Measurements from ENCODE around the gene R3HCC1L. TPM values are rescaled to one million over a fixed set of nuclear protein-coding genes. Genes with fewer than 3 reads are reported as not detected.

The R3HCC1L gene
- total RNA-seq, 2 donors from 2014 or later, result 12.3 to 14.3 TPM

GRCh38 chr10:98090822-98091221 is 43.6 kb upstream of the R3HCC1L start:
- Histone ChIP-seq H3K27me3 (replicated peaks; ENCODE audit: insufficient read depth) (no peaks in the 10 kb centered on the region), H3K9me3 (no peaks in the 10 kb centered on the region), H3K36me3 (no peaks in the 10 kb centered on the region), H3K4me1 (ENCODE audit: control insufficient read depth in 1 of 2, low read depth in 2 of 2) (no peaks in the 10 kb centered on the region), H3K4me3 (no peak overlapping the region), H3K27ac (no peak overlapping the region)
- DNase-seq (ENCODE audit: low spot score), result no peak
- ATAC-seq (ENCODE audit: insufficient number of reproducible peaks, low FRiP score, low read depth), result no peak
- no peak for TF ChIP-seq CTCF (IDR thresholded peaks at IDR 0.05)

- no peak for ATAC-seq (ENCODE audit: insufficient number of reproducible peaks, low FRiP score, low read depth)
These were observed 38.1 kb upstream of the R3HCC1L start for GRCh38 chr10:98096316-98096715.

GRCh38 chr10:98096731-98097130 is 37.7 kb upstream of the R3HCC1L start:
- H3K27ac ChIP-seq, result no peak overlapping the region
- no peak for TF ChIP-seq CTCF (IDR thresholded peaks at IDR 0.05)
- no peaks in the 10 kb centered on the region for H3K9me3 ChIP-seq
- H3K27me3 ChIP-seq (replicated peaks; ENCODE audit: insufficient read depth), result no peaks in the 10 kb centered on the region
- ATAC-seq (ENCODE audit: insufficient number of reproducible peaks, low FRiP score, low read depth), result no peak
- no peak for DNase-seq (ENCODE audit: low spot score)
- no peak overlapping the region for H3K4me3 ChIP-seq
- no peaks in the 10 kb centered on the region for H3K36me3 ChIP-seq
- H3K4me1 ChIP-seq (ENCODE audit: control insufficient read depth in 1 of 2, low read depth in 2 of 2), result no peaks in the 10 kb centered on the region

More at GRCh38 chr10:98096316-98096715, 38.1 kb upstream of the R3HCC1L start:
- no peak for DNase-seq (ENCODE audit: low spot score)
- Histone ChIP-seq H3K27ac (no peak overlapping the region), H3K4me1 (ENCODE audit: control insufficient read depth in 1 of 2, low read depth in 2 of 2) (no peaks in the 10 kb centered on the region), H3K9me3 (no peaks in the 10 kb centered on the region), H3K4me3 (no peak overlapping the region), H3K27me3 (replicated peaks; ENCODE audit: insufficient read depth) (no peaks in the 10 kb centered on the region), H3K36me3 (no peaks in the 10 kb centered on the region)
- no peak for TF ChIP-seq CTCF (IDR thresholded peaks at IDR 0.05)

- no peaks in the 10 kb centered on the region for H3K27me3 ChIP-seq (replicated peaks; ENCODE audit: insufficient read depth)
- no peak for TF ChIP-seq CTCF (IDR thresholded peaks at IDR 0.05)
- no peaks in the 10 kb centered on the region for H3K36me3 ChIP-seq
- no peaks in the 10 kb centered on the region for H3K9me3 ChIP-seq
- no peaks in the 10 kb centered on the region for H3K4me1 ChIP-seq (ENCODE audit: control insufficient read depth in 1 of 2, low read depth in 2 of 2)
- DNase-seq (ENCODE audit: low spot score) (no peak), ATAC-seq (ENCODE audit: insufficient number of reproducible peaks, low FRiP score, low read depth) (no peak)
- H3K27ac ChIP-seq, result no peak overlapping the region
- no peak overlapping the region for H3K4me3 ChIP-seq
These were observed 37.3 kb upstream of the R3HCC1L start for GRCh38 chr10:98097175-98097574.

- Histone ChIP-seq H3K36me3 (no peaks in the 10 kb centered on the region), H3K4me3 (no peak overlapping the region), H3K9me3 (no peaks in the 10 kb centered on the region), H3K27ac (no peak overlapping the region), H3K27me3 (replicated peaks; ENCODE audit: insufficient read depth) (no peaks in the 10 kb centered on the region), H3K4me1 (ENCODE audit: control insufficient read depth in 1 of 2, low read depth in 2 of 2) (no peaks in the 10 kb centered on the region)
- no peak for TF ChIP-seq CTCF (IDR thresholded peaks at IDR 0.05)
- no peak for ATAC-seq (ENCODE audit: insufficient number of reproducible peaks, low FRiP score, low read depth)
- no peak for DNase-seq (ENCODE audit: low spot score)
These were observed 36.8 kb upstream of the R3HCC1L start for GRCh38 chr10:98097616-98098015.

All from thoracic aorta (tissue), 2 donors.